ENCODE measurements around the gene LUC7L2. TPM values are rescaled to one million over a fixed set of nuclear protein-coding genes. Genes with fewer than 3 reads are reported as not detected.

Gene LUC7L2
- total RNA-seq, 1 experiment from 2014 or later: 94.4 TPM

- TF ChIP-seq PREB (CRISPR knock-in tag; IDR thresholded peaks at IDR 0.05; ENCODE audit: borderline replicate concordance) (no peak), ATF3 (CRISPR knock-in tag; conservative IDR thresholded peaks at IDR 0.05) (no peak)
Observed at GRCh38 chr7:139340808-139341057, 19.0 kb upstream of the LUC7L2 start (continued).

- Mint-ChIP-seq H3K27ac (peak within 1 kb of the TSS; percentile 99), H3K27me3 (ENCODE audit: low read depth) (peaks cover 9% of the 10 kb centered on the region), H3K36me3 (peaks cover 13% of the 10 kb centered on the region), H3K9me3 (peaks cover 10% of the 10 kb centered on the region), H3K4me3 (peak within 1 kb of the TSS; percentile 92), H3K4me1 (peaks cover 7% of the 10 kb centered on the region)
- ATAC-seq: peak; percentile 76
- peak; percentile 90 for DNase-seq (ENCODE audit: low spot score)
- ChIA-PET POLR2A (interaction anchor here (1.8 kb wide), 1 partner anchor 18 kb away, joined by 12 read pairs; the partner anchor contains the start of gene LUC7L2), CTCF (no interaction called here)
- TF ChIP-seq ATF6 (CRISPR knock-in tag; IDR thresholded peaks at IDR 0.05): no peak
- TF ChIP-seq USF1 (CRISPR knock-in tag; IDR thresholded peaks at IDR 0.05): peak; percentile 56; the same call in 1 of the 2 replicates
- peak; percentile 57; the same call in 1 of the 2 replicates for TF ChIP-seq ZNF281 (CRISPR knock-in tag; IDR thresholded peaks at IDR 0.05)
- peak; percentile 74 for TF ChIP-seq MAX (CRISPR knock-in tag; IDR thresholded peaks at IDR 0.05)
- TF ChIP-seq TEAD4 (CRISPR knock-in tag; IDR thresholded peaks at IDR 0.05): peak; percentile 48; the same call in 1 of the 2 replicates
- peak; percentile 80; the same call in 1 of the 2 replicates for TF ChIP-seq ZNF532 (CRISPR knock-in tag; IDR thresholded peaks at IDR 0.05; ENCODE audit: borderline replicate concordance)
- TF ChIP-seq CREB1 (CRISPR knock-in tag; IDR thresholded peaks at IDR 0.05): no peak
- no peak for TF ChIP-seq GRHL2 (CRISPR knock-in tag; IDR thresholded peaks at IDR 0.05; ENCODE audit: insufficient replicate concordance, severe bottlenecking)
- peak; percentile 77 for TF ChIP-seq AR (CRISPR knock-in tag; IDR thresholded peaks at IDR 0.05)
- TF ChIP-seq NFATC4 (CRISPR knock-in tag; IDR thresholded peaks at IDR 0.05): peak; percentile 71
- peak; percentile 73; the same call in 1 of the 2 replicates for TF ChIP-seq ARID4B (CRISPR knock-in tag; IDR thresholded peaks at IDR 0.05; ENCODE audit: borderline replicate concordance)
Observed at GRCh38 chr7:139341058-139341775, 18.5 kb upstream of the LUC7L2 start, which contains the start of gene FMC1. FMC1 (plus strand) TSS chr7:139341337; CDS start chr7:139341385, 48 bp downstream.
